GM23338 (cell line): Measurements from ENCODE around the gene MAP2K5.

Source experiments
- EZH2 ChIP-seq: fragments of 200-600 bp; sonication (generic); IDR thresholded peaks from one replicate; pipeline ENCODE4 v1.8.0; 2017; ENCODE audit warnings: antibody characterized with exemption, mild to moderate bottlenecking, low read depth; ENCODE audit not compliant: unreplicated experiment
- EZH2phosphoT487 ChIP-seq: fragments of 200-600 bp; sonication (generic); IDR thresholded peaks from one replicate; pipeline ENCODE4 v1.8.1; 2018; ENCODE audit warnings: antibody characterized with exemption; ENCODE audit not compliant: unreplicated experiment
- POLR2AphosphoS5 ChIP-seq: IDR thresholded peaks from 2 replicates; pipeline ENCODE4 v1.6.1; 2016; ENCODE audit warnings: antibody characterized with exemption, low read depth
- TF ChIP-seq, protein P1 (sequence below), 2 experiments: fragments of 200-600 bp in 1 of 2; sonication (generic) in 1 of 2; conservative IDR thresholded peaks; 2 replicates each; pipeline versions ENCODE4 v1.5.1 to v1.6.1; 2016 to 2017; ENCODE audit warnings: antibody characterized with exemption in 2 of 2, low read depth in 2 of 2, mild to moderate bottlenecking in 2 of 2, moderate library complexity in 1 of 2
- TF ChIP-seq, protein P2 (sequence below): IDR thresholded peaks from one replicate; pipeline ENCODE4 v1.6.1; 2018; ENCODE audit warnings: antibody characterized with exemption; ENCODE audit not compliant: unreplicated experiment

DNA sequence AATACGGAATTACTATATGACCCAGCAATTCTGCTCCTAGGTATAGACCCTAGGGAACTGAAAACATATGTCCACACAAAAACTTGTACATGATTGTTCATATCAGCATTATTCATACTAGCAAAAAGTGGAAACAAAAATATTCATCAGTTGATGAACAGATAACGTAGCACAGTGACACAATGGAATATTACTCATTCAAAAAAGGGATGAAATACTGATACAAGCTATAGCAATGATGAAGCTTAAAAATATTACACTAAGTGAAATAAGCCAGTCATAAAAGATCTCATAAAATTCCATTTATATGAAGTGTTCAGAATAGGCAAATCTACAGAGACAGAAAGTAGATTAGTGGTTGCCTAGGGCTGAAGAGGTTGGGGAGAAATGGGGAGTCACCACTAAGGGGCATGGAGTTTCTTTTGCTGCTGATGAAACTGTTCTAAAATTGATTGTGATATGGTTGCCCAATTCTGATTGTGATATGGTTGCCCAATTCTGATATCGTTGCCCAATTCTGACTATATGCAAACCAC lies 11.1 kb upstream of the MAP2K5 start:
- TF ChIP-seq POLR2AphosphoS5 (no peak), EZH2 (no peak), EZH2phosphoT487 (no peak)
- TF ChIP-seq, protein P1, sequence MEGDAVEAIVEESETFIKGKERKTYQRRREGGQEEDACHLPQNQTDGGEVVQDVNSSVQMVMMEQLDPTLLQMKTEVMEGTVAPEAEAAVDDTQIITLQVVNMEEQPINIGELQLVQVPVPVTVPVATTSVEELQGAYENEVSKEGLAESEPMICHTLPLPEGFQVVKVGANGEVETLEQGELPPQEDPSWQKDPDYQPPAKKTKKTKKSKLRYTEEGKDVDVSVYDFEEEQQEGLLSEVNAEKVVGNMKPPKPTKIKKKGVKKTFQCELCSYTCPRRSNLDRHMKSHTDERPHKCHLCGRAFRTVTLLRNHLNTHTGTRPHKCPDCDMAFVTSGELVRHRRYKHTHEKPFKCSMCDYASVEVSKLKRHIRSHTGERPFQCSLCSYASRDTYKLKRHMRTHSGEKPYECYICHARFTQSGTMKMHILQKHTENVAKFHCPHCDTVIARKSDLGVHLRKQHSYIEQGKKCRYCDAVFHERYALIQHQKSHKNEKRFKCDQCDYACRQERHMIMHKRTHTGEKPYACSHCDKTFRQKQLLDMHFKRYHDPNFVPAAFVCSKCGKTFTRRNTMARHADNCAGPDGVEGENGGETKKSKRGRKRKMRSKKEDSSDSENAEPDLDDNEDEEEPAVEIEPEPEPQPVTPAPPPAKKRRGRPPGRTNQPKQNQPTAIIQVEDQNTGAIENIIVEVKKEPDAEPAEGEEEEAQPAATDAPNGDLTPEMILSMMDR (conservative IDR thresholded peaks at IDR 0.05; ENCODE audit: low read depth in 2 of 2) = no peak
- TF ChIP-seq, protein P2, sequence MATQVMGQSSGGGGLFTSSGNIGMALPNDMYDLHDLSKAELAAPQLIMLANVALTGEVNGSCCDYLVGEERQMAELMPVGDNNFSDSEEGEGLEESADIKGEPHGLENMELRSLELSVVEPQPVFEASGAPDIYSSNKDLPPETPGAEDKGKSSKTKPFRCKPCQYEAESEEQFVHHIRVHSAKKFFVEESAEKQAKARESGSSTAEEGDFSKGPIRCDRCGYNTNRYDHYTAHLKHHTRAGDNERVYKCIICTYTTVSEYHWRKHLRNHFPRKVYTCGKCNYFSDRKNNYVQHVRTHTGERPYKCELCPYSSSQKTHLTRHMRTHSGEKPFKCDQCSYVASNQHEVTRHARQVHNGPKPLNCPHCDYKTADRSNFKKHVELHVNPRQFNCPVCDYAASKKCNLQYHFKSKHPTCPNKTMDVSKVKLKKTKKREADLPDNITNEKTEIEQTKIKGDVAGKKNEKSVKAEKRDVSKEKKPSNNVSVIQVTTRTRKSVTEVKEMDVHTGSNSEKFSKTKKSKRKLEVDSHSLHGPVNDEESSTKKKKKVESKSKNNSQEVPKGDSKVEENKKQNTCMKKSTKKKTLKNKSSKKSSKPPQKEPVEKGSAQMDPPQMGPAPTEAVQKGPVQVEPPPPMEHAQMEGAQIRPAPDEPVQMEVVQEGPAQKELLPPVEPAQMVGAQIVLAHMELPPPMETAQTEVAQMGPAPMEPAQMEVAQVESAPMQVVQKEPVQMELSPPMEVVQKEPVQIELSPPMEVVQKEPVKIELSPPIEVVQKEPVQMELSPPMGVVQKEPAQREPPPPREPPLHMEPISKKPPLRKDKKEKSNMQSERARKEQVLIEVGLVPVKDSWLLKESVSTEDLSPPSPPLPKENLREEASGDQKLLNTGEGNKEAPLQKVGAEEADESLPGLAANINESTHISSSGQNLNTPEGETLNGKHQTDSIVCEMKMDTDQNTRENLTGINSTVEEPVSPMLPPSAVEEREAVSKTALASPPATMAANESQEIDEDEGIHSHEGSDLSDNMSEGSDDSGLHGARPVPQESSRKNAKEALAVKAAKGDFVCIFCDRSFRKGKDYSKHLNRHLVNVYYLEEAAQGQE = no peak
